Lung (tissue), 12 donors: ENCODE results near the gene LRPPRC. TPM values are rescaled to one million over a fixed set of nuclear protein-coding genes. Genes with fewer than 3 reads are reported as not detected.

Source experiments
- ATAC-seq: fragments of 200-7000 bp; cut with Tn5 transposase; one replicate; pipeline ENCODE4 v1.9.1; 2020; ENCODE audit warnings: moderate number of reproducible peaks; ENCODE audit not compliant: insufficient read depth, low FRiP score
- DNase-seq, 3 donors: peaks; one replicate each; pipeline ENCODE4 v3.0.0-alpha.2; 2013 to 2017
- H3K27ac ChIP-seq, 2 donors: one replicate each; pipeline ENCODE4 v1.5.1; 2013; ENCODE audit warnings: mild to moderate bottlenecking in 2 of 2, moderate library complexity in 2 of 2, control low read depth in 1 of 2, inconsistent platforms in 1 of 2, low read depth in 1 of 2, low read length in 1 of 2
- H3K27me3 ChIP-seq, 3 donors: one replicate each; pipeline ENCODE4 v1.5.1; 2013; ENCODE audit warnings: low read length in 2 of 3; ENCODE audit not compliant: control insufficient read depth in 3 of 3, insufficient read depth in 3 of 3
- H3K36me3 ChIP-seq, 4 donors: one replicate each; pipeline ENCODE4 v1.5.1; 2013; ENCODE audit warnings: low read length in 4 of 4, mild to moderate bottlenecking in 1 of 4, moderate library complexity in 1 of 4; ENCODE audit not compliant: control insufficient read depth in 4 of 4, insufficient read depth in 4 of 4
- H3K4me1 ChIP-seq, 5 donors: one replicate each; pipeline ENCODE4 v1.5.1; 2013; ENCODE audit warnings: low read length in 5 of 5, mild to moderate bottlenecking in 2 of 5, moderate library complexity in 1 of 5; ENCODE audit not compliant: control insufficient read depth in 5 of 5, insufficient read depth in 5 of 5
- H3K4me3 ChIP-seq: one replicate; pipeline ENCODE4 v1.5.1; 2013; ENCODE audit warnings: mild to moderate bottlenecking, control low read depth, moderate library complexity
- H3K9ac ChIP-seq, 2 donors: one replicate each; pipeline ENCODE4 v1.5.1; 2013; ENCODE audit warnings: low read length in 2 of 2, control low read depth in 1 of 2; ENCODE audit not compliant: insufficient read depth in 1 of 2
- H3K9me3 ChIP-seq, 4 donors: one replicate each; pipeline ENCODE4 v1.5.1; 2013; ENCODE audit warnings: low read length in 3 of 4, mild to moderate bottlenecking in 1 of 4, moderate library complexity in 1 of 4; ENCODE audit not compliant: control insufficient read depth in 4 of 4, insufficient read depth in 3 of 4
- WGBS, 2 donors: extraction: QIAGEN DNeasy Blood & Tissue Kit; methylation state at CpG; one replicate each; pipeline ENCODE4 v1.1.7; 2013; 5-methylcytosine and 5-hydroxymethylcytosine counted together
- polyA plus RNA-seq, 2 donors: library from polyadenylated mRNA; stranded (reverse); fragments of 200-250 nt; gene quantifications; one replicate each; pipeline ENCODE4 v1.2.1, GENCODE V29; 2013
- total RNA-seq, 2 donors: library from RNA; depleted of rRNA in 1 of 2; stranded (reverse); fragments of >200 nt in 1 of 2; gene quantifications; one replicate each; pipeline ENCODE4 v1.2.1, GENCODE V29; 2014 to 2021
- TF ChIP-seq, protein P1 (sequence below): IDR thresholded peaks from 2 replicates; pipeline ENCODE4 v1.5.1; 2012; ENCODE audit warnings: mild to moderate bottlenecking; ENCODE audit errors: control extremely low read depth, extremely low read depth
- donor health status: control.
- donor health status: control.
- donor health status: Bipolar disorder and iron deficiency.
- donor health status: healthy.
- donor health status: DM: yes; HTN: yes; CAD: no.

The LRPPRC gene
- total and polyA plus RNA-seq, 4 donors, result 29.5 to 96.6 (median 48.6) TPM

DNA sequence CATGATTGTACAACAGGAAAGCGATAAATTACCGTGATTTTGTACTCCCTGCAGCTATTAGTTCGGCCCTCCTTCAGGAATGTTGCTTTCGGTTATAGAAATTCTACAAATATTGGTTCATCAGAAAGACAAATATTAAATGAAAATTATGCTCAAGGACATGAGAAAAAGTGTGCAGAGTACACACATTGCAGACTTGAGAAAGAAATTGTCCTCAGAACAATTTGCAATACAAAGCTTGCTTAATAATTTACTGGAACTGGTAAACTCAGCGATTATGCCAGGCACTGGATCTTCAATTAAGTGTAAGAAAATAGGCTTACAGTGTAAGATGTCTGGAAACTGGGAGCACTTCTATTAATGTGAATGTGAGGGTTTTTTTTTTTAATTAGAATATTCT is 111.1 kb downstream of the LRPPRC start:
- no peak for ATAC-seq
- TF ChIP-seq, protein P1, sequence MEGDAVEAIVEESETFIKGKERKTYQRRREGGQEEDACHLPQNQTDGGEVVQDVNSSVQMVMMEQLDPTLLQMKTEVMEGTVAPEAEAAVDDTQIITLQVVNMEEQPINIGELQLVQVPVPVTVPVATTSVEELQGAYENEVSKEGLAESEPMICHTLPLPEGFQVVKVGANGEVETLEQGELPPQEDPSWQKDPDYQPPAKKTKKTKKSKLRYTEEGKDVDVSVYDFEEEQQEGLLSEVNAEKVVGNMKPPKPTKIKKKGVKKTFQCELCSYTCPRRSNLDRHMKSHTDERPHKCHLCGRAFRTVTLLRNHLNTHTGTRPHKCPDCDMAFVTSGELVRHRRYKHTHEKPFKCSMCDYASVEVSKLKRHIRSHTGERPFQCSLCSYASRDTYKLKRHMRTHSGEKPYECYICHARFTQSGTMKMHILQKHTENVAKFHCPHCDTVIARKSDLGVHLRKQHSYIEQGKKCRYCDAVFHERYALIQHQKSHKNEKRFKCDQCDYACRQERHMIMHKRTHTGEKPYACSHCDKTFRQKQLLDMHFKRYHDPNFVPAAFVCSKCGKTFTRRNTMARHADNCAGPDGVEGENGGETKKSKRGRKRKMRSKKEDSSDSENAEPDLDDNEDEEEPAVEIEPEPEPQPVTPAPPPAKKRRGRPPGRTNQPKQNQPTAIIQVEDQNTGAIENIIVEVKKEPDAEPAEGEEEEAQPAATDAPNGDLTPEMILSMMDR, result no peak
- WGBS, 2 donors, result 69 to 82% methylated on average over 5 of the region's 5 CpGs

DNA sequence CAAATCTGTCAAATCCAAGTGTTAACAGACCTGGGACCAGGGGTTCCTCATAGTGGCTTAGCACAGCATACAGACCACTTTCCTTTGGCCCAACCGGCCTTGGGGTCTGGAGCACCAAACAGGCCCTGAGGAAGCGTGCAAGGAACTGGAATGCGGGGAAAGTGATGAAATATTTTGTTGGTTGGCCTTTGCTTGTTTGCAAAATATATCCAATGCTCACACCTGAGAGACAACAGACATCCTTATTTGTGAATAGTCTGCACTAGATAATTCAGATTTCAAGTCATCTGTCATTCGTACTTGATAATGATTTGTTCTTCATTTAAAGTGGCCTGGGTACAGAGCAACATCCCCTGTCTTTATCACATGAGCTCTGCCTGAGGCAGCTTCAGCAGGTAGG is 113.5 kb downstream of the LRPPRC start:
- ATAC-seq, result no peak
- no peak overlapping the region for H3K4me3 ChIP-seq
- TF ChIP-seq, protein P1, result no peak
- no peak overlapping the region for H3K27ac ChIP-seq
- H3K4me1 ChIP-seq, result peaks cover 0 to 16% (median 10%) of the 10 kb centered on the region in 5 donors
- H3K27me3 ChIP-seq, result no peaks in the 10 kb centered on the region
- WGBS, 2 donors, result 72% methylated on average over 4 of the region's 4 CpGs
- DNase-seq, result peak in 2 of 3 donors; percentile 5 to 18
- H3K9me3 ChIP-seq, result no peaks in the 10 kb centered on the region
- peaks cover 3 to 6% (median 5%) of the 10 kb centered on the region in 4 donors for H3K36me3 ChIP-seq
- peak overlapping the region in 1 of 2 donors; percentile 28 for H3K9ac ChIP-seq

More for the DNA sequence above, 111.1 kb downstream of the LRPPRC start:
- H3K4me3 ChIP-seq, result no peak overlapping the region
- H3K9ac ChIP-seq, result no peak overlapping the region
- H3K27me3 ChIP-seq, result no peaks in the 10 kb centered on the region
- peak in 2 of 3 donors; percentile 17 to 20 for DNase-seq
- peaks cover 9 to 24% (median 16%) of the 10 kb centered on the region in 4 donors for H3K36me3 ChIP-seq
- no peak overlapping the region for H3K27ac ChIP-seq
- peaks cover 0 to 16% (median 10%) of the 10 kb centered on the region in 5 donors for H3K4me1 ChIP-seq
- no peaks in the 10 kb centered on the region for H3K9me3 ChIP-seq

DNA sequence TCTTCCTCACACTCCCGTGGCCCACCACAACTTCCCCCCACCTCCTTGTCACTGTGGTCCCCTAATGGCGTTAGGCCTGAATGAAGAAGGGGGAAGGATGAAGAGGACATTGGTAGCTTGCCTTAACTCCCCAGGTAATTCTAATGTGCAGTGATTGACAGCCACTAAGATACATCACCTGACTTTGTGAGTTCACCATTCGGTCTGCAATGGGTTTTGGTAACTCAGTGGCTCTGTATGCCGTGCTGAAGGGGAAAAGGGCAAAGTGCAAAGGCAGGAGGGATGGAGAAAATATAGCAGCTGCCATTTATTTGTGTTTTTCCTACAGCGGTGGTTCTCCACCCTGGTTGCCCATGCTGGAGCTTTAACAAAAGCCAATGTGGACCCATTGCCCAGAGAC is 114.8 kb downstream of the LRPPRC start:
- Histone ChIP-seq H3K27ac (peak overlapping the region in 1 of 2 donors; percentile 15), H3K36me3 (no peaks in the 10 kb centered on the region), H3K9me3 (no peaks in the 10 kb centered on the region), H3K27me3 (no peaks in the 10 kb centered on the region), H3K4me1 (peaks cover 0 to 16% (median 10%) of the 10 kb centered on the region in 5 donors), H3K9ac (no peak overlapping the region), H3K4me3 (no peak overlapping the region)
- no peak for DNase-seq
- 74 to 80% methylated on average over 5 of the region's 5 CpGs for WGBS, 2 donors
- TF ChIP-seq, protein P1, result no peak
- ATAC-seq, result no peak

DNA sequence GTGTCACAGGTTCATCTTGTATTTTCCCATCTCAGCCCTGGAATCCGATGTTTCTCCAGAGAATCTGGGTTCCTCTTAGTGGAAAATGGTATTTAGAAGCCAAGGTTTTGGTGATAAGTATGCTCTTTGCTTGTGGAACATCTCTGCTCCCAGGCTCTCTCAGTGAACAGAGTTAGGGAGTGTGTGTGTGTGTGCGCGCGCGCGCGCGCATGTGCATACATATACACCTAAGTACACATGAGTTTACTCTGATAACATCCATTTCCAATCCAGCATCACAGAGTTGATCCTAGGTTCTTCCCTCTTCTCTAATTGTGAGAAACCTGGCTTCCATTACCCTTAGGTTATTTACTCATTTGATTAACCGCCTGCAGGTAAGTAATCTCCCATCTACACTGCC is 115.3 kb downstream of the LRPPRC start:
- Histone ChIP-seq H3K9ac (no peak overlapping the region), H3K4me1 (peaks cover 0 to 16% (median 10%) of the 10 kb centered on the region in 5 donors), H3K36me3 (no peaks in the 10 kb centered on the region), H3K9me3 (no peaks in the 10 kb centered on the region), H3K27ac (no peak overlapping the region), H3K27me3 (no peaks in the 10 kb centered on the region), H3K4me3 (no peak overlapping the region)
- TF ChIP-seq, protein P1, result no peak
- no peak for DNase-seq
- ATAC-seq, result no peak
- WGBS, 2 donors, result 81 to 99% methylated on average over 9 of the region's 9 CpGs
